H1 (cell line): ENCODE data around the gene MRPL39. TPM values are rescaled to one million over a fixed set of nuclear protein-coding genes. Genes with fewer than 3 reads are reported as not detected.

ENCODE experiments used
- CTCF ChIA-PET: fragments of 300-600 bp; sonication (Branson Sonifier 250); formaldehyde crosslinking; loops from one replicate; lab custom pipeline; 2021; ENCODE audit not compliant: partially characterized antibody; lab: Charles Lee
- POLR2A ChIA-PET: fragments of 300-600 bp; sonication (Branson Sonifier 250); formaldehyde crosslinking; loops from one replicate; lab custom pipeline; 2021; ENCODE audit warnings: inconsistent platforms; ENCODE audit not compliant: partially characterized antibody; lab: Charles Lee
- DNase-seq, 2 experiments: peaks; one replicate each; pipeline versions ENCODE4 v3.0.0 to v3.0.0-alpha.2; 2010 to 2022; ENCODE audit warnings: low spot score in 2 of 2, low read depth in 1 of 2, mixed read lengths in 1 of 2
- FAIRE-seq: peaks from 2 replicates; lab custom pipeline; 2011; peaks lifted over from hg19 to GRCh38; lab: Jason Lieb, UNC
- H2AFZ ChIP-seq: 2 replicates; pipeline ENCODE4 v1.8.1; 2012; ENCODE audit warnings: low read length, inconsistent platforms
- H2AK5ac ChIP-seq: 2 replicates; pipeline ENCODE4 v1.6.1; 2013; ENCODE audit warnings: low read depth, low read length
- H2BK120ac ChIP-seq: replicated peaks from 2 replicates; pipeline ENCODE3; 2013; ENCODE audit warnings: low read depth, low read length, inconsistent platforms
- H2BK12ac ChIP-seq: 2 replicates; pipeline ENCODE4 v1.6.1; 2013; ENCODE audit warnings: low read depth, low read length
- H2BK15ac ChIP-seq: 2 replicates; pipeline ENCODE4 v1.6.1; 2013; ENCODE audit warnings: low read length
- H2BK20ac ChIP-seq: 2 replicates; pipeline ENCODE4 v1.6.1; 2013; ENCODE audit warnings: low read length
- H2BK5ac ChIP-seq: 2 replicates; pipeline ENCODE4 v1.6.1; 2013; ENCODE audit warnings: low read depth, low read length
- H3K14ac ChIP-seq: 2 replicates; pipeline ENCODE4 v1.6.1; 2013; ENCODE audit warnings: inconsistent platforms; ENCODE audit not compliant: insufficient read length
- H3K18ac ChIP-seq: 2 replicates; pipeline ENCODE4 v1.6.1; 2013; ENCODE audit warnings: low read length; ENCODE audit errors: extremely low read depth
- H3K23ac ChIP-seq: 2 replicates; pipeline ENCODE4 v1.6.1; 2013; ENCODE audit warnings: inconsistent platforms; ENCODE audit not compliant: insufficient read length
- H3K23me2 ChIP-seq: 2 replicates; pipeline ENCODE4 v1.6.1; 2013; ENCODE audit warnings: low read depth, low read length
- H3K27ac ChIP-seq: 2 replicates; pipeline ENCODE4 v1.6.1; 2011; ENCODE audit warnings: low read depth, low read length, inconsistent platforms
- H3K27me3 ChIP-seq, 4 experiments: replicated peaks in 1 of 4; 1 replicate in 1 of 4; 2 replicates in 3 of 4; pipeline versions ENCODE4 v1.6.1 to v1.8.1; 2011 to 2013; ENCODE audit warnings: low read length in 3 of 4, mild to moderate bottlenecking in 3 of 4, inconsistent platforms in 2 of 4, mixed read lengths in 2 of 4, moderate library complexity in 1 of 4; ENCODE audit not compliant: control insufficient read depth in 3 of 4, insufficient read depth in 3 of 4; ENCODE audit errors: extremely low read depth in 1 of 4
- H3K36me3 ChIP-seq, 4 experiments: 2 replicates each; pipeline versions ENCODE4 v1.6.1 to v1.8.1; 2011 to 2013; ENCODE audit warnings: mild to moderate bottlenecking in 4 of 4, low read length in 3 of 4, moderate library complexity in 2 of 4, control low read depth in 1 of 4, inconsistent platforms in 1 of 4; ENCODE audit not compliant: insufficient read depth in 4 of 4, control insufficient read depth in 2 of 4
- H3K4ac ChIP-seq: replicated peaks from 2 replicates; pipeline ENCODE3; 2013; ENCODE audit warnings: low read length, low read depth, mixed read lengths, inconsistent platforms; ENCODE audit not compliant: insufficient read length
- H3K4me1 ChIP-seq, 4 experiments: replicated peaks in 1 of 4; 1 replicate in 1 of 4; 2 replicates in 3 of 4; pipeline versions ENCODE4 v1.6.1 to v1.8.1; 2011 to 2013; ENCODE audit warnings: low read length in 3 of 4, inconsistent platforms in 2 of 4, mixed read lengths in 1 of 4; ENCODE audit not compliant: insufficient read depth in 4 of 4, control insufficient read depth in 3 of 4
- H3K4me2 ChIP-seq, 2 experiments: 2 replicates each; pipeline versions ENCODE4 v1.6.1 to v1.8.1; 2011 to 2013; ENCODE audit warnings: low read depth in 2 of 2, low read length in 2 of 2, control low read depth in 1 of 2, inconsistent platforms in 1 of 2, mild to moderate bottlenecking in 1 of 2; ENCODE audit not compliant: insufficient read depth in 1 of 2
- H3K4me3 ChIP-seq, 4 experiments: fragments of 200-600, 300-600 bp in 1 of 4; sonication (generic), shearing (Covaris generic), sonication (Bioruptor Twin) in 1 of 4; 2 replicates each; pipeline versions ENCODE4 v1.5.1 to v1.8.1; 2011 to 2016; ENCODE audit warnings: low read length in 4 of 4, low read depth in 3 of 4, control low read depth in 2 of 4, inconsistent platforms in 2 of 4, mild to moderate bottlenecking in 2 of 4, mixed read lengths in 1 of 4, moderate library complexity in 1 of 4; ENCODE audit not compliant: insufficient read depth in 2 of 4; ENCODE audit errors: extremely low read depth in 1 of 4
- H3K56ac ChIP-seq: replicated peaks from 2 replicates; pipeline ENCODE3; 2013; ENCODE audit warnings: low read depth, mild to moderate bottlenecking, mixed read lengths, low read length, inconsistent platforms; ENCODE audit not compliant: insufficient read length
- H3K79me1 ChIP-seq: 2 replicates; pipeline ENCODE4 v1.6.1; 2013; ENCODE audit warnings: low read depth, low read length, control low read depth
- H3K79me2 ChIP-seq, 2 experiments: 2 replicates each; pipeline versions ENCODE4 v1.6.1 to v1.8.1; 2012 to 2013; ENCODE audit warnings: low read length in 2 of 2, mild to moderate bottlenecking in 2 of 2, inconsistent platforms in 1 of 2; ENCODE audit not compliant: insufficient read depth in 2 of 2, control insufficient read depth in 1 of 2
- H3K9ac ChIP-seq, 4 experiments: replicated peaks in 1 of 4; 1 replicate in 1 of 4; 2 replicates in 3 of 4; pipeline versions ENCODE4 v1.6.1 to v1.8.1; 2011 to 2013; ENCODE audit warnings: low read depth in 3 of 4, low read length in 3 of 4, control low read depth in 2 of 4, mild to moderate bottlenecking in 2 of 4, moderate library complexity in 2 of 4, inconsistent platforms in 1 of 4; ENCODE audit errors: extremely low read depth in 1 of 4
- H3K9me3 ChIP-seq, 2 experiments: 2 replicates each; pipeline versions ENCODE4 v1.6.1 to v1.8.1; 2012 to 2013; ENCODE audit warnings: mild to moderate bottlenecking in 2 of 2, moderate library complexity in 2 of 2, control low read depth in 1 of 2, inconsistent platforms in 1 of 2, low read depth in 1 of 2, low read length in 1 of 2, mixed read lengths in 1 of 2; ENCODE audit not compliant: insufficient read depth in 2 of 2
- H4K20me1 ChIP-seq, 2 experiments: replicated peaks in 1 of 2; 2 replicates each; pipeline versions ENCODE3 to v1.8.1; 2011 to 2013; ENCODE audit warnings: inconsistent platforms in 2 of 2, low read length in 2 of 2, mild to moderate bottlenecking in 1 of 2; ENCODE audit not compliant: insufficient read depth in 2 of 2, control insufficient read depth in 1 of 2
- H4K5ac ChIP-seq: 2 replicates; pipeline ENCODE4 v1.6.1; 2013; ENCODE audit warnings: low read length, low read depth, mixed read lengths, inconsistent platforms; ENCODE audit not compliant: insufficient read length
- H4K8ac ChIP-seq: 2 replicates; pipeline ENCODE4 v1.8.0; 2013; ENCODE audit warnings: mild to moderate bottlenecking, moderate library complexity, low read length, inconsistent platforms; ENCODE audit not compliant: insufficient read depth; ENCODE audit errors: extremely low read depth
- H4K91ac ChIP-seq: replicated peaks from 2 replicates; pipeline ENCODE3; 2013; ENCODE audit warnings: low read length, mixed read lengths, inconsistent platforms; ENCODE audit not compliant: insufficient read length
- ATF3 ChIP-seq: IDR thresholded peaks from 2 replicates; pipeline ENCODE4 v1.6.1; 2011; ENCODE audit warnings: low read depth, mild to moderate bottlenecking, low read length; ENCODE audit not compliant: insufficient read depth
- BACH1 ChIP-seq: IDR thresholded peaks from 2 replicates; pipeline ENCODE4 v1.6.1; 2012; ENCODE audit warnings: low read length, improper control_type of control experiment
- CBX5 ChIP-seq: fragments of 300-800, 300-1000 bp; sonication (generic); IDR thresholded peaks from 2 replicates; pipeline ENCODE4 v1.7.1; 2016; ENCODE audit warnings: antibody characterized with exemption, low read length, low read depth
- CTCF ChIP-seq, 3 experiments: IDR thresholded peaks; 1 replicate in 2 of 3; 2 replicates in 1 of 3; pipeline versions ENCODE4 v1.5.1 to v1.6.1; 2011; ENCODE audit warnings: low read length in 3 of 3, mild to moderate bottlenecking in 3 of 3, inconsistent platforms in 2 of 3, low read depth in 1 of 3, moderate library complexity in 1 of 3; ENCODE audit not compliant: insufficient read depth in 1 of 3; ENCODE audit errors: control extremely low read depth in 1 of 3
- FOSL1 ChIP-seq: IDR thresholded peaks from 2 replicates; pipeline ENCODE4 v1.6.1; 2011; ENCODE audit warnings: mild to moderate bottlenecking, low read depth, low read length, moderate library complexity; ENCODE audit not compliant: insufficient read depth
- GTF2F1 ChIP-seq: IDR thresholded peaks from 2 replicates; pipeline ENCODE4 v1.6.1; 2012; ENCODE audit warnings: low read depth, low read length, improper control_type of control experiment, borderline replicate concordance
- JUN ChIP-seq: IDR thresholded peaks from 2 replicates; pipeline ENCODE4 v1.6.1; 2011; ENCODE audit warnings: low read depth, mild to moderate bottlenecking, improper control_type of control experiment, low read length
- RFX5 ChIP-seq: IDR thresholded peaks from 2 replicates; pipeline ENCODE4 v1.6.1; 2011; ENCODE audit warnings: low read depth, low read length, improper control_type of control experiment, borderline replicate concordance
- SP1 ChIP-seq: IDR thresholded peaks from 2 replicates; pipeline ENCODE4 v1.6.1; 2011; ENCODE audit warnings: low read depth, low read length
- SRF ChIP-seq: IDR thresholded peaks from 2 replicates; pipeline ENCODE4 v1.6.1; 2011; ENCODE audit warnings: mild to moderate bottlenecking, low read depth, low read length, moderate library complexity
- TAF7 ChIP-seq: optimal IDR thresholded peaks from 2 replicates; pipeline ENCODE3; 2011; ENCODE audit warnings: low read depth, mild to moderate bottlenecking, inconsistent platforms, low read length, moderate library complexity, borderline replicate concordance
- WGBS, 2 experiments: shearing (Covaris generic) in 1 of 2; methylation state at CpG; one replicate each; pipeline versions ENCODE4 v1.1.6 to v1.1.7; 2013 to 2015; ENCODE audit warnings: low lambda C conversion rate in 2 of 2, mixed read lengths in 2 of 2, inconsistent platforms in 1 of 2, low coverage in 1 of 2, missing lambda C conversion rate in 1 of 2; ENCODE audit not compliant: insufficient replicate concordance in 2 of 2, insufficient coverage in 1 of 2, insufficient read length in 1 of 2; ENCODE audit errors: extremely low coverage in 1 of 2, missing lambda C conversion rate in 1 of 2; 5-methylcytosine and 5-hydroxymethylcytosine counted together
- polyA plus RNA-seq, 7 experiments: library from polyadenylated mRNA; depleted of rRNA in 3 of 7; stranded (reverse) in 5 of 7; unstranded in 2 of 7; fragments of >200 nt in 5 of 7; fragments of 200-250 nt in 2 of 7; gene quantifications; 1 replicate in 5 of 7; 2 replicates in 1 of 7; 4 replicates in 1 of 7; pipeline versions ENCODE4 v1.2.1 to v1.2.3, GENCODE V29; 2011 to 2013; ENCODE audit warnings: missing spikeins in 2 of 7, mixed read lengths in 2 of 7
- total RNA-seq: library from RNA; stranded (reverse); fragmentation: NEBNext Ultra II Directional; extraction: Animal tissue kit (Norgen Biotek cat#: 25700); gene quantifications from 2 replicates; pipeline ENCODE4 v1.2.1, GENCODE V29; 2021

The MRPL39 gene
- total and polyA plus RNA-seq, 2 of the 8 experiments (the other 6 are each of a cell fraction or from before 2014, with no cell fraction given) = 20.3 to 43.2 TPM

DNA sequence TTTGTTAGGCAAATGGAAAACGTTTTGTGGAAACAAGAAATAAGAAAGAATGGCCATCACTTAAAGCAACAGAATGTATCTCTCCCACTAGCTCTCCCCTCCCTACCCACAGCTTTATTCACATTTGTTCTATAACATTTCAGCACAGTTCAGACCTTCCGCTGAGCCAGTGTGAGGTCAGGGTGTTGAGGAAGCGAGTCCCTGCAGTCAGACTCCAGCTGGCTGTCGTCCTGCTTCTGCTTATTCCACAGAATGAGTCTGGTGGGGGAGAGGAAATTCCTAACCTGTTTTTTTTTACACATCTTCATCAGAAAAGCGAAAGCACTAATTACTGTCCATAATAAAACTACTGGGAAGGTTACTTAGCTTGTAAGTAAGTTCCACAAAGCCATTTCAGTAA lies 39.0 kb downstream of the MRPL39 start:
- ChIA-PET CTCF (interaction anchor here (2.5 kb wide), 1 partner anchor 148 kb away, joined by 7 read pairs; no protein-coding TSS in a partner anchor), POLR2A (interaction anchor here (1.2 to 1.5 kb wide), 2 partner anchors 10 to 171 kb away, joined by 3 read pairs; no protein-coding TSS in a partner anchor)
- Histone ChIP-seq H3K23me2 (no peaks in the 10 kb centered on the region), H3K27me3 (peaks cover 0 to 2% (median 0%) of the 10 kb centered on the region in 4 experiments; a peak in 2 of 7 replicates), H3K18ac (no peak overlapping the region), H4K5ac (no peak overlapping the region), H3K4me2 (no peak overlapping the region), H3K4ac (no peak overlapping the region), H2BK15ac (no peak overlapping the region), H4K8ac (no peak overlapping the region), H3K27ac (no peak overlapping the region), H2AFZ (no peak overlapping the region), H3K79me1 (no peaks in the 10 kb centered on the region), H3K9ac (no peak overlapping the region), H2BK5ac (no peak overlapping the region), H3K56ac (no peak overlapping the region), H3K4me1 (no peaks in the 10 kb centered on the region), H3K23ac (no peak overlapping the region), H3K4me3 (no peak overlapping the region), H2BK20ac (no peak overlapping the region), H4K91ac (no peak overlapping the region), H3K79me2 (no peaks in the 10 kb centered on the region), H3K14ac (no peak overlapping the region), H3K9me3 (no peaks in the 10 kb centered on the region), H2AK5ac (no peak overlapping the region), H2BK12ac (no peak overlapping the region), H3K36me3 (no peaks in the 10 kb centered on the region), H2BK120ac (no peak overlapping the region), H4K20me1 (no peaks in the 10 kb centered on the region)
- DNase-seq (no peak), FAIRE-seq (no peak)
- 59% methylated on average over 5 of the region's 5 CpGs; no CpG with 5 or more reads in 1 of the 2 experiments for WGBS, 2 experiments
- TF ChIP-seq CBX5 (no peak), RFX5 (no peak), JUN (no peak), BACH1 (no peak), ATF3 (no peak), GTF2F1 (no peak), CTCF (IDR thresholded peaks at IDR 0.05; ENCODE audit: control extremely low read depth in 1 of 3, insufficient read depth in 1 of 3, low read depth in 1 of 3, low read length in 3 of 3) (no peak), FOSL1 (no peak), SRF (no peak), SP1 (no peak), TAF7 (no peak)
